SK-N-SH (cell line): ENCODE measurements around the gene C2CD4B. TPM values are rescaled to one million over a fixed set of nuclear protein-coding genes. Genes with fewer than 3 reads are reported as not detected.

Experiments
- CTCF ChIA-PET: fragments of 300-600, 350-600 bp; formaldehyde crosslinking; extraction: SDS; loops from one replicate; lab custom pipeline; 2021; lab: Yijun Ruan, JAX
- POLR2A ChIA-PET: fragments of 350-600 bp; sonication (Branson Sonifier 250); formaldehyde crosslinking; extraction: SDS; loops from one replicate; lab custom pipeline; 2020; ENCODE audit warnings: antibody characterized with exemption, inconsistent platforms; lab: Yijun Ruan, JAX
- DNase-seq: peaks from one replicate; pipeline ENCODE4 v3.0.0; 2012
- H2AFZ ChIP-seq: fragments of 200-600 bp; sonication (generic); 2 replicates; pipeline ENCODE4 v1.8.1; 2016; ENCODE audit warnings: antibody characterized with exemption, mild to moderate bottlenecking, low read depth
- H3F3A ChIP-seq: fragments of 200-600 bp; sonication (generic); replicated peaks from 2 replicates; pipeline ENCODE3; 2016; ENCODE audit warnings: antibody characterized with exemption, mild to moderate bottlenecking; ENCODE audit not compliant: insufficient read depth
- H3K27ac ChIP-seq, 2 experiments: fragments of 200-500 bp in 1 of 2; fragments of 200-600 bp in 1 of 2; sonication (Bioruptor generic) in 1 of 2; sonication (generic), shearing (Covaris generic) in 1 of 2; 2 replicates each; pipeline versions ENCODE4 v1.5.1 to v1.6.1; 2014 to 2016; ENCODE audit warnings: low read depth in 2 of 2, inconsistent platforms in 1 of 2, low read length in 1 of 2, mild to moderate bottlenecking in 1 of 2, mixed read lengths in 1 of 2
- H3K27me3 ChIP-seq: fragments of 200-600 bp; sonication (generic), shearing (Covaris generic); 2 replicates; pipeline ENCODE4 v1.6.1; 2016; ENCODE audit warnings: mixed run types; ENCODE audit not compliant: insufficient read depth
- H3K36me3 ChIP-seq, 2 experiments: fragments of 200-500 bp in 1 of 2; fragments of 200-600 bp in 1 of 2; sonication (Bioruptor generic) in 1 of 2; sonication (generic) in 1 of 2; replicated peaks in 1 of 2; 2 replicates each; pipeline versions ENCODE3 to v1.5.1; 2014 to 2016; ENCODE audit warnings: low read length in 1 of 2, mild to moderate bottlenecking in 1 of 2; ENCODE audit not compliant: insufficient read depth in 2 of 2, control insufficient read depth in 1 of 2
- H3K4me1 ChIP-seq, 2 experiments: fragments of 200-500 bp in 1 of 2; fragments of 200-600 bp in 1 of 2; sonication (Bioruptor generic) in 1 of 2; sonication (generic), shearing (Covaris generic) in 1 of 2; 2 replicates each; pipeline versions ENCODE4 v1.5.1 to v1.6.1; 2014 to 2016; ENCODE audit warnings: low read depth in 1 of 2, low read length in 1 of 2, mixed run types in 1 of 2; ENCODE audit not compliant: insufficient read depth in 2 of 2, control insufficient read depth in 1 of 2
- H3K4me2 ChIP-seq: fragments of 200-600 bp; sonication (generic), shearing (Covaris generic); 2 replicates; pipeline ENCODE4 v1.6.1; 2017; ENCODE audit warnings: mixed run types
- H3K4me3 ChIP-seq, 2 experiments: fragments of 200-500 bp in 1 of 2; fragments of 200-600 bp in 1 of 2; sonication (Bioruptor generic) in 1 of 2; sonication (generic), shearing (Covaris generic) in 1 of 2; 2 replicates each; pipeline versions ENCODE4 v1.5.1 to v1.8.1; 2014 to 2016; ENCODE audit warnings: low read depth in 2 of 2, inconsistent platforms in 1 of 2, low read length in 1 of 2, mild to moderate bottlenecking in 1 of 2, mixed read lengths in 1 of 2, moderate library complexity in 1 of 2
- H3K79me2 ChIP-seq: fragments of 200-600 bp; sonication (generic); 2 replicates; pipeline ENCODE4 v1.8.1; 2017; ENCODE audit warnings: mild to moderate bottlenecking; ENCODE audit not compliant: insufficient read depth
- H3K9ac ChIP-seq: fragments of 200-600 bp; sonication (generic); 2 replicates; pipeline ENCODE4 v1.6.1; 2017; ENCODE audit warnings: mixed run types
- H3K9me2 ChIP-seq: fragments of 200-600 bp; sonication (generic); 2 replicates; pipeline ENCODE4 v1.6.1; 2017; ENCODE audit warnings: mixed run types
- H3K9me3 ChIP-seq: fragments of 200-600 bp; sonication (generic); 2 replicates; pipeline ENCODE4 v1.6.1; 2017; ENCODE audit warnings: mixed run types, mild to moderate bottlenecking, moderate library complexity
- H4K20me1 ChIP-seq: fragments of 200-600 bp; sonication (generic); 2 replicates; pipeline ENCODE4 v1.6.1; 2017; ENCODE audit warnings: mild to moderate bottlenecking, mixed run types; ENCODE audit not compliant: insufficient read depth
- CTCF ChIP-seq: fragments of 200-600 bp; sonication (generic); IDR thresholded peaks from 2 replicates; pipeline ENCODE4 v1.6.1; 2017; ENCODE audit warnings: antibody characterized with exemption, mild to moderate bottlenecking, moderate library complexity
- ELF1 ChIP-seq: IDR thresholded peaks from 2 replicates; pipeline ENCODE4 v1.4.0; 2012
- FOSL2 ChIP-seq: IDR thresholded peaks from 2 replicates; pipeline ENCODE4 v1.4.0; 2012; ENCODE audit warnings: low read depth, mild to moderate bottlenecking, moderate library complexity, borderline replicate concordance
- MXI1 ChIP-seq: IDR thresholded peaks from 2 replicates; pipeline ENCODE4 v1.6.1; 2012; ENCODE audit warnings: mild to moderate bottlenecking, low read depth, low read length, improper control_type of control experiment
- NFIC ChIP-seq: IDR thresholded peaks from 2 replicates; pipeline ENCODE4 v1.4.0; 2012; ENCODE audit warnings: borderline replicate concordance
- POLR2AphosphoS5 ChIP-seq: IDR thresholded peaks from 2 replicates; pipeline ENCODE4 v1.6.1; 2012; ENCODE audit warnings: low read depth, low read length
- RAD21 ChIP-seq: IDR thresholded peaks from 2 replicates; pipeline ENCODE4 v1.6.1; 2012; ENCODE audit warnings: mild to moderate bottlenecking, low read length
- RCOR1 ChIP-seq: fragments of 150-350 bp; IDR thresholded peaks from 2 replicates; pipeline ENCODE4 v1.6.1; 2017; ENCODE audit warnings: antibody characterized with exemption, low read length
- REST ChIP-seq: IDR thresholded peaks from 2 replicates; pipeline ENCODE4 v1.6.1; 2012; ENCODE audit warnings: mild to moderate bottlenecking, low read depth, low read length, moderate library complexity
- RFX5 ChIP-seq: IDR thresholded peaks from 2 replicates; pipeline ENCODE4 v1.6.1; 2012; ENCODE audit warnings: mild to moderate bottlenecking, improper control_type of control experiment, low read length
- SIN3A ChIP-seq: IDR thresholded peaks from 2 replicates; pipeline ENCODE4 v1.6.1; 2012; ENCODE audit warnings: low read depth, mild to moderate bottlenecking, low read length, moderate library complexity, borderline replicate concordance
- SMC3 ChIP-seq: IDR thresholded peaks from 2 replicates; pipeline ENCODE4 v1.6.1; 2012; ENCODE audit warnings: low read depth, low read length, improper control_type of control experiment
- TAF1 ChIP-seq: IDR thresholded peaks from 2 replicates; pipeline ENCODE4 v1.6.1; 2012; ENCODE audit warnings: low read depth, mild to moderate bottlenecking, low read length, moderate library complexity, borderline replicate concordance
- TCF12 ChIP-seq: IDR thresholded peaks from 2 replicates; pipeline ENCODE4 v1.4.0; 2012
- TEAD4 ChIP-seq: IDR thresholded peaks from 2 replicates; pipeline ENCODE4 v1.4.0; 2012; ENCODE audit warnings: mild to moderate bottlenecking, borderline replicate concordance; ENCODE audit not compliant: insufficient read depth
- WGBS: methylation state at CpG from one replicate; pipeline ENCODE4 v1.1.6; 2017; ENCODE audit warnings: low lambda C conversion rate; 5-methylcytosine and 5-hydroxymethylcytosine counted together
- polyA plus RNA-seq, 3 experiments: library from polyadenylated mRNA; depleted of rRNA; stranded (reverse); fragments of >200 nt; gene quantifications; 2 replicates each; pipeline ENCODE4 v1.2.3, GENCODE V29; 2012
- TF ChIP-seq, protein P1 (sequence below): fragments of 150-350 bp; IDR thresholded peaks from 2 replicates; pipeline ENCODE4 v1.6.1; 2016; ENCODE audit warnings: mild to moderate bottlenecking, low read depth, low read length
- TF ChIP-seq, protein P2 (sequence below): IDR thresholded peaks from 2 replicates; pipeline ENCODE4 v1.4.0; 2012; ENCODE audit warnings: low read depth, borderline replicate concordance

C2CD4B gene
- polyA plus RNA-seq, 1 of the 3 experiments (the other 2 are of a cell fraction): not detected

DNA sequence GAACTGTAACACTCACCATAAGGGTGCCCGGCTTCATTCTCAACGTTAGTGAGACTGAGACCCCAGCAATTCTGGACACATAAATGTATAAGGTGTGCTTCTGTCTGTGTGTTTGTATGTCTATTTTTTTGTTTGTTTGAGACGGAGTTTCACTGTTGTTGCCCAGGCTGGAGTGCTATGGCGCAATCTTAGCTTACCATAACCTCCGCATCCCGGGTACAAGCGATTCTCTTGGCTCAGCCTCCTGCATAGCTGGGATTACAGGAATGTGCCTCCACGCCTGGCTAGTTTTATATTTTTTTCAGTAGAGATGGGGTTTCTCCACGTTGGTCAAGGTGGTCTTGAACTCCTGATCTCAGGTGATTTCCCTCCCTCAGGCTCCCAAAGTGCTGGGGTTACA, 43.3 kb upstream of the C2CD4B start:
- H3F3A ChIP-seq: no peaks in the 10 kb centered on the region
- H3K4me3 ChIP-seq: no peak overlapping the region
- no peak for TF ChIP-seq TAF1
- TF ChIP-seq TEAD4: no peak
- TF ChIP-seq RAD21: no peak
- no peak for TF ChIP-seq RCOR1
- no peak for TF ChIP-seq RFX5
- TF ChIP-seq SIN3A: no peak
- TF ChIP-seq, protein P1, sequence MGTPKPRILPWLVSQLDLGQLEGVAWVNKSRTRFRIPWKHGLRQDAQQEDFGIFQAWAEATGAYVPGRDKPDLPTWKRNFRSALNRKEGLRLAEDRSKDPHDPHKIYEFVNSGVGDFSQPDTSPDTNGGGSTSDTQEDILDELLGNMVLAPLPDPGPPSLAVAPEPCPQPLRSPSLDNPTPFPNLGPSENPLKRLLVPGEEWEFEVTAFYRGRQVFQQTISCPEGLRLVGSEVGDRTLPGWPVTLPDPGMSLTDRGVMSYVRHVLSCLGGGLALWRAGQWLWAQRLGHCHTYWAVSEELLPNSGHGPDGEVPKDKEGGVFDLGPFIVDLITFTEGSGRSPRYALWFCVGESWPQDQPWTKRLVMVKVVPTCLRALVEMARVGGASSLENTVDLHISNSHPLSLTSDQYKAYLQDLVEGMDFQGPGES: no peak
- TF ChIP-seq FOSL2: no peak
- no peak for TF ChIP-seq ELF1
- TF ChIP-seq MXI1: no peak
- TF ChIP-seq, protein P2, sequence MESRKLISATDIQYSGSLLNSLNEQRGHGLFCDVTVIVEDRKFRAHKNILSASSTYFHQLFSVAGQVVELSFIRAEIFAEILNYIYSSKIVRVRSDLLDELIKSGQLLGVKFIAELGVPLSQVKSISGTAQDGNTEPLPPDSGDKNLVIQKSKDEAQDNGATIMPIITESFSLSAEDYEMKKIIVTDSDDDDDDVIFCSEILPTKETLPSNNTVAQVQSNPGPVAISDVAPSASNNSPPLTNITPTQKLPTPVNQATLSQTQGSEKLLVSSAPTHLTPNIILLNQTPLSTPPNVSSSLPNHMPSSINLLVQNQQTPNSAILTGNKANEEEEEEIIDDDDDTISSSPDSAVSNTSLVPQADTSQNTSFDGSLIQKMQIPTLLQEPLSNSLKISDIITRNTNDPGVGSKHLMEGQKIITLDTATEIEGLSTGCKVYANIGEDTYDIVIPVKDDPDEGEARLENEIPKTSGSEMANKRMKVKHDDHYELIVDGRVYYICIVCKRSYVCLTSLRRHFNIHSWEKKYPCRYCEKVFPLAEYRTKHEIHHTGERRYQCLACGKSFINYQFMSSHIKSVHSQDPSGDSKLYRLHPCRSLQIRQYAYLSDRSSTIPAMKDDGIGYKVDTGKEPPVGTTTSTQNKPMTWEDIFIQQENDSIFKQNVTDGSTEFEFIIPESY: no peak
- TF ChIP-seq SMC3: no peak
- no peak for TF ChIP-seq CTCF
- no peak for TF ChIP-seq POLR2AphosphoS5
- no peak overlapping the region for H3K9ac ChIP-seq
- no peaks in the 10 kb centered on the region for H3K79me2 ChIP-seq
- POLR2A ChIA-PET: no interaction called here
- CTCF ChIA-PET: interaction anchor here (1.0 to 1.4 kb wide), 2 partner anchors 11 to 46 kb away, joined by 3 read pairs; no protein-coding TSS in a partner anchor
- H3K9me3 ChIP-seq: no peaks in the 10 kb centered on the region
- no peaks in the 10 kb centered on the region for H3K36me3 ChIP-seq
- DNase-seq: no peak
- no peaks in the 10 kb centered on the region for H3K9me2 ChIP-seq
- H3K27me3 ChIP-seq: no peaks in the 10 kb centered on the region
- H3K4me2 ChIP-seq: no peak overlapping the region
- no peak overlapping the region for H2AFZ ChIP-seq
- H3K4me1 ChIP-seq: no peaks in the 10 kb centered on the region
- no peaks in the 10 kb centered on the region for H4K20me1 ChIP-seq
- H3K27ac ChIP-seq: no peak overlapping the region
- 49% methylated on average over 9 of the region's 9 CpGs for WGBS

- no peak overlapping the region for H3K4me2 ChIP-seq
- no peaks in the 10 kb centered on the region for H3F3A ChIP-seq
- no peaks in the 10 kb centered on the region for H3K9me3 ChIP-seq
- no peak overlapping the region for H3K9ac ChIP-seq
- H3K36me3 ChIP-seq: no peaks in the 10 kb centered on the region
- H4K20me1 ChIP-seq: no peaks in the 10 kb centered on the region
- H3K4me3 ChIP-seq: no peak overlapping the region
- CTCF ChIA-PET: no interaction called here
- H3K79me2 ChIP-seq: no peaks in the 10 kb centered on the region
- no peak overlapping the region for H2AFZ ChIP-seq
- no peaks in the 10 kb centered on the region for H3K9me2 ChIP-seq
- no peak for DNase-seq
- no peaks in the 10 kb centered on the region for H3K4me1 ChIP-seq
- no peak overlapping the region for H3K27ac ChIP-seq
- no peaks in the 10 kb centered on the region; the same call in 1 of the 2 replicates for H3K27me3 ChIP-seq
- 54% methylated on average over 2 of the region's 2 CpGs for WGBS
- POLR2A ChIA-PET: no interaction called here
- TF ChIP-seq, protein P1: no peak
- no peak for TF ChIP-seq REST
- no peak for TF ChIP-seq TCF12
- TF ChIP-seq RCOR1: no peak
- TF ChIP-seq NFIC: no peak
- no peak for TF ChIP-seq RFX5
Observed at GRCh38 chr15:62190675-62191074, 25.6 kb upstream of the C2CD4B start.
